Measurements from ENCODE around the gene ENO3.

DNA sequence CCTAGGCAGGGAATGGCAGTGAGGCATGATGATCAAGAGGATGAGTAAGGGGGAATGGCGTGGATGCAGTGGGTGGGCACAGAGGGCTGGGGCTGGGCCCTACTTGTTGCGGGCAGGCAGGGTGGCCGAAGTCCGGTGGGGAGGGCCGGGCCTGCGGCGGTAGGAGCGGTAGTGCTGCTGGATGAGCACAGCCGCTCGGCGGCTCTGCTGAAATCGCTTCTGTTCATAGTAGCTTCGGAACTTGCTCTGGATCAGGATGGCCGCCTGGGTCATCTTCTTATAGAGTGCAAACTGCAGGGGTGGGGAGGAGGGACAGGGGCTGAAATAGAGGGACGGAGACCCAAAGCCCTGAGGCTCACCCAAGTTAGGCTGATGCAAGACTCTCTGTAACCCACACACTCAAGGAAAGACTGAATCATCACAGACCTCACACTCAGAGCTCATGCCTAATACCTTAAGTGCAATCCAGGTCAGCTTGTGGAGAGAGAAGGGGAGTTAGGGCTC, 18.2 kb downstream of the ENO3 start:
- TF ChIP-seq, protein P1, sequence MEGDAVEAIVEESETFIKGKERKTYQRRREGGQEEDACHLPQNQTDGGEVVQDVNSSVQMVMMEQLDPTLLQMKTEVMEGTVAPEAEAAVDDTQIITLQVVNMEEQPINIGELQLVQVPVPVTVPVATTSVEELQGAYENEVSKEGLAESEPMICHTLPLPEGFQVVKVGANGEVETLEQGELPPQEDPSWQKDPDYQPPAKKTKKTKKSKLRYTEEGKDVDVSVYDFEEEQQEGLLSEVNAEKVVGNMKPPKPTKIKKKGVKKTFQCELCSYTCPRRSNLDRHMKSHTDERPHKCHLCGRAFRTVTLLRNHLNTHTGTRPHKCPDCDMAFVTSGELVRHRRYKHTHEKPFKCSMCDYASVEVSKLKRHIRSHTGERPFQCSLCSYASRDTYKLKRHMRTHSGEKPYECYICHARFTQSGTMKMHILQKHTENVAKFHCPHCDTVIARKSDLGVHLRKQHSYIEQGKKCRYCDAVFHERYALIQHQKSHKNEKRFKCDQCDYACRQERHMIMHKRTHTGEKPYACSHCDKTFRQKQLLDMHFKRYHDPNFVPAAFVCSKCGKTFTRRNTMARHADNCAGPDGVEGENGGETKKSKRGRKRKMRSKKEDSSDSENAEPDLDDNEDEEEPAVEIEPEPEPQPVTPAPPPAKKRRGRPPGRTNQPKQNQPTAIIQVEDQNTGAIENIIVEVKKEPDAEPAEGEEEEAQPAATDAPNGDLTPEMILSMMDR (IDR thresholded peaks at IDR 0.05), result no peak
- TF ChIP-seq POLR2A (IDR thresholded peaks at IDR 0.05), result no peak
